HepG2 (cell line): ENCODE measurements around the gene FAM3B. TPM values are rescaled to one million over a fixed set of nuclear protein-coding genes. Genes with fewer than 3 reads are reported as not detected.
A peak's percentile ranks its signal among the peaks of the same experiment; 100 is the strongest.

Experiments
- ATF7-NPFF ChIP-seq: sonication (generic); formaldehyde crosslinking; IDR thresholded peaks from 2 replicates; pipeline ENCODE4 v1.8.1; 2023; ENCODE audit warnings: mild to moderate bottlenecking, low read depth, missing genetic modification reagents, moderate library complexity
- ELF3 ChIP-seq: IDR thresholded peaks from 2 replicates; pipeline ENCODE4 v1.6.1; 2016; ENCODE audit warnings: missing genetic modification reagents, missing compliant biosample characterization
- FOXA1 ChIP-seq, 2 experiments: fragments of 450-650 bp in 1 of 2; sonication (generic) in 1 of 2; formaldehyde crosslinking in 1 of 2; IDR thresholded peaks; 2 replicates each; pipeline versions ENCODE4 v1.4.0 to v1.6.1; 2016 to 2020; ENCODE audit warnings: missing genetic modification reagents in 1 of 2
- GABPB1 ChIP-seq: IDR thresholded peaks from 2 replicates; pipeline ENCODE4 v1.6.1; 2016; ENCODE audit warnings: mild to moderate bottlenecking, missing genetic modification reagents, moderate library complexity, missing compliant biosample characterization
- NFKB2 ChIP-seq: sonication (generic); formaldehyde crosslinking; IDR thresholded peaks from 2 replicates; pipeline ENCODE4 v1.4.0; 2020; ENCODE audit warnings: missing genetic modification reagents, borderline replicate concordance
- SOX6 ChIP-seq, 2 experiments: fragments of 450-650 bp in 1 of 2; sonication (generic) in 1 of 2; formaldehyde crosslinking in 1 of 2; IDR thresholded peaks; 2 replicates each; pipeline versions ENCODE4 v1.4.0 to v1.6.1; 2017 to 2020; ENCODE audit warnings: antibody characterized with exemption in 1 of 2, mild to moderate bottlenecking in 1 of 2, missing genetic modification reagents in 1 of 2
- SP5 ChIP-seq: IDR thresholded peaks from 2 replicates; pipeline ENCODE4 v1.6.1; 2016; ENCODE audit warnings: low read depth, borderline replicate concordance
- TBL1XR1 ChIP-seq: fragments of 150-350 bp; IDR thresholded peaks from 2 replicates; pipeline ENCODE4 v1.6.1; 2014; ENCODE audit warnings: borderline replicate concordance, low read length; ENCODE audit not compliant: partially characterized antibody
- ZFP37 ChIP-seq: sonication (generic); formaldehyde crosslinking; IDR thresholded peaks from 2 replicates; pipeline ENCODE4 v1.4.0; 2020; ENCODE audit warnings: missing genetic modification reagents, borderline replicate concordance
- ZKSCAN8 ChIP-seq: IDR thresholded peaks from 2 replicates; pipeline ENCODE4 v1.6.1; 2016; ENCODE audit warnings: borderline replicate concordance, missing genetic modification reagents, missing compliant biosample characterization
- ZNF337 ChIP-seq: sonication (generic); formaldehyde crosslinking; IDR thresholded peaks from 2 replicates; pipeline ENCODE4 v1.5.1; 2020; ENCODE audit warnings: missing genetic modification reagents, low read depth, mild to moderate bottlenecking, borderline replicate concordance
- ZNF513 ChIP-seq: sonication (generic); formaldehyde crosslinking; conservative IDR thresholded peaks from 2 replicates; pipeline ENCODE4 v1.5.0; 2020; ENCODE audit warnings: missing genetic modification reagents
- ZNF556 ChIP-seq: sonication (generic); formaldehyde crosslinking; IDR thresholded peaks from 2 replicates; pipeline ENCODE4 v1.4.0; 2020; ENCODE audit warnings: mild to moderate bottlenecking, missing genetic modification reagents, borderline replicate concordance
- ZNF607 ChIP-seq: sonication (generic); formaldehyde crosslinking; IDR thresholded peaks from 2 replicates; pipeline ENCODE4 v1.5.1; 2020; ENCODE audit warnings: missing genetic modification reagents, mild to moderate bottlenecking, borderline replicate concordance
- ZNF678 ChIP-seq: sonication (generic); formaldehyde crosslinking; IDR thresholded peaks from 2 replicates; pipeline ENCODE4 v1.4.0; 2020; ENCODE audit warnings: mild to moderate bottlenecking, missing genetic modification reagents
- ZNF687 ChIP-seq: sonication (generic); formaldehyde crosslinking; IDR thresholded peaks from 2 replicates; pipeline ENCODE4 v1.5.1; 2020; ENCODE audit warnings: mild to moderate bottlenecking, missing genetic modification reagents, moderate library complexity
- polyA plus RNA-seq, 8 experiments: library from polyadenylated mRNA; depleted of rRNA in 3 of 8; stranded (reverse) in 7 of 8; unstranded in 1 of 8; fragments of >200 nt; fragmentation: Illumina TruSeq in 4 of 8; extraction: Trizol in 4 of 8; gene quantifications; 2 replicates each; pipeline versions ENCODE4 v1.2.1 to v1.2.3, GENCODE V29; 2011 to 2016; ENCODE audit warnings: low read depth in 4 of 8, missing spikeins in 1 of 8, mixed read lengths in 1 of 8; ENCODE audit not compliant: insufficient read depth in 1 of 8
- total RNA-seq, 5 experiments: library from RNA; depleted of rRNA; stranded (reverse); fragments of >200 nt; fragmentation: Illumina TruSeq; extraction: Trizol; gene quantifications; 2 replicates each; pipeline ENCODE4 v1.2.3, GENCODE V29; 2016; ENCODE audit warnings: low read depth in 1 of 5
- TF ChIP-seq, protein P1 (sequence below): sonication (generic); formaldehyde crosslinking; IDR thresholded peaks from 2 replicates; pipeline ENCODE4 v1.4.0; 2020; ENCODE audit warnings: missing genetic modification reagents
- TF ChIP-seq, protein P2 (sequence below): sonication (generic); formaldehyde crosslinking; IDR thresholded peaks from 2 replicates; pipeline ENCODE4 v1.4.0; 2020; ENCODE audit warnings: missing genetic modification reagents

The FAM3B gene
- total and polyA plus RNA-seq, 2 of the 13 experiments (the other 11 are each of a cell fraction or from before 2014, with no cell fraction given): 46.5 to 62.0 TPM

GRCh38 chr21:41360072-41360821 is 43.6 kb downstream of the FAM3B start (continued):
- TF ChIP-seq ZNF513: no peak
- TF ChIP-seq ZNF337 (CRISPR knock-in tag): no peak
- TF ChIP-seq FOXA1 (IDR thresholded peaks at IDR 0.05): no peak
- TF ChIP-seq FOXA1 (CRISPR knock-in tag; IDR thresholded peaks at IDR 0.05): 0 out of 2 replicates have a peak, but pooled peaks have one; percentile 9
- no peak for TF ChIP-seq ZKSCAN8
- no peak for TF ChIP-seq SOX6 (IDR thresholded peaks at IDR 0.05)
- no peak for TF ChIP-seq SOX6 (CRISPR knock-in tag; IDR thresholded peaks at IDR 0.05)
- 0 out of 2 replicates have a peak, but pooled peaks have one; percentile 12 for TF ChIP-seq SP5
- TF ChIP-seq TBL1XR1: no peak
- TF ChIP-seq ELF3: no peak
- peak; percentile 36; the same call in 1 of the 2 replicates for TF ChIP-seq ZNF687
- TF ChIP-seq GABPB1 (CRISPR knock-in tag): peak; percentile 13; the same call in 1 of the 2 replicates
- peak; percentile 41; the same call in 1 of the 2 replicates for TF ChIP-seq NFKB2 (CRISPR knock-in tag)
- TF ChIP-seq, protein P1, sequence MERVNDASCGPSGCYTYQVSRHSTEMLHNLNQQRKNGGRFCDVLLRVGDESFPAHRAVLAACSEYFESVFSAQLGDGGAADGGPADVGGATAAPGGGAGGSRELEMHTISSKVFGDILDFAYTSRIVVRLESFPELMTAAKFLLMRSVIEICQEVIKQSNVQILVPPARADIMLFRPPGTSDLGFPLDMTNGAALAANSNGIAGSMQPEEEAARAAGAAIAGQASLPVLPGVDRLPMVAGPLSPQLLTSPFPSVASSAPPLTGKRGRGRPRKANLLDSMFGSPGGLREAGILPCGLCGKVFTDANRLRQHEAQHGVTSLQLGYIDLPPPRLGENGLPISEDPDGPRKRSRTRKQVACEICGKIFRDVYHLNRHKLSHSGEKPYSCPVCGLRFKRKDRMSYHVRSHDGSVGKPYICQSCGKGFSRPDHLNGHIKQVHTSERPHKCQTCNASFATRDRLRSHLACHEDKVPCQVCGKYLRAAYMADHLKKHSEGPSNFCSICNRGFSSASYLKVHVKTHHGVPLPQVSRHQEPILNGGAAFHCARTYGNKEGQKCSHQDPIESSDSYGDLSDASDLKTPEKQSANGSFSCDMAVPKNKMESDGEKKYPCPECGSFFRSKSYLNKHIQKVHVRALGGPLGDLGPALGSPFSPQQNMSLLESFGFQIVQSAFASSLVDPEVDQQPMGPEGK (CRISPR knock-in tag): no peak
- no peak for TF ChIP-seq ZFP37 (CRISPR knock-in tag)
- TF ChIP-seq ATF7-NPFF: no peak
- TF ChIP-seq ZNF556 (CRISPR knock-in tag): 0 out of 2 replicates have a peak, but pooled peaks have one; percentile 29
- TF ChIP-seq ZNF678 (CRISPR knock-in tag): no peak
- TF ChIP-seq, protein P2, sequence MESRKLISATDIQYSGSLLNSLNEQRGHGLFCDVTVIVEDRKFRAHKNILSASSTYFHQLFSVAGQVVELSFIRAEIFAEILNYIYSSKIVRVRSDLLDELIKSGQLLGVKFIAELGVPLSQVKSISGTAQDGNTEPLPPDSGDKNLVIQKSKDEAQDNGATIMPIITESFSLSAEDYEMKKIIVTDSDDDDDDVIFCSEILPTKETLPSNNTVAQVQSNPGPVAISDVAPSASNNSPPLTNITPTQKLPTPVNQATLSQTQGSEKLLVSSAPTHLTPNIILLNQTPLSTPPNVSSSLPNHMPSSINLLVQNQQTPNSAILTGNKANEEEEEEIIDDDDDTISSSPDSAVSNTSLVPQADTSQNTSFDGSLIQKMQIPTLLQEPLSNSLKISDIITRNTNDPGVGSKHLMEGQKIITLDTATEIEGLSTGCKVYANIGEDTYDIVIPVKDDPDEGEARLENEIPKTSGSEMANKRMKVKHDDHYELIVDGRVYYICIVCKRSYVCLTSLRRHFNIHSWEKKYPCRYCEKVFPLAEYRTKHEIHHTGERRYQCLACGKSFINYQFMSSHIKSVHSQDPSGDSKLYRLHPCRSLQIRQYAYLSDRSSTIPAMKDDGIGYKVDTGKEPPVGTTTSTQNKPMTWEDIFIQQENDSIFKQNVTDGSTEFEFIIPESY: 0 out of 2 replicates have a peak, but pooled peaks have one; percentile 29
- TF ChIP-seq ZNF607: no peak
